Tibial nerve (tissue), 4 donors: ENCODE measurements around the gene WRAP73.

ENCODE experiments used
- CTCF ChIP-seq, 5 experiments: fragments of 200-600 bp in 3 of 5; fragments of 450-650 bp in 2 of 5; sonication (generic) in 3 of 5; IDR thresholded peaks; one replicate each; pipeline ENCODE4 v1.5.1; 2016 to 2019; ENCODE audit warnings: antibody characterized with exemption in 5 of 5, mild to moderate bottlenecking in 3 of 5, moderate library complexity in 2 of 5
- EP300 ChIP-seq, 2 donors: sonication (generic); formaldehyde crosslinking; IDR thresholded peaks; one replicate each; pipeline ENCODE4 v1.6.1; 2017; ENCODE audit warnings: antibody characterized with exemption in 2 of 2, mild to moderate bottlenecking in 1 of 2

GRCh38 chr1:3588395-3588794 lies 61.5 kb downstream of the WRAP73 start:
- no peak for TF ChIP-seq CTCF (IDR thresholded peaks at IDR 0.05)
- no peak for TF ChIP-seq EP300 (IDR thresholded peaks at IDR 0.05)
